Astrocyte (in vitro differentiated cells and primary cell): Measurements from ENCODE around the gene OSBPL5. TPM values are rescaled to one million over a fixed set of nuclear protein-coding genes. Genes with fewer than 3 reads are reported as not detected.

ENCODE experiments used
- DNase-seq: peaks from one replicate; pipeline ENCODE4 v3.0.0-alpha.2; 2010; ENCODE audit warnings: low read depth
- FAIRE-seq: peaks from 2 replicates; lab custom pipeline; 2011; peaks lifted over from hg19 to GRCh38; lab: Jason Lieb, UNC
- H2AFZ ChIP-seq: 2 replicates; pipeline ENCODE4 v1.6.0; 2012; ENCODE audit warnings: low read depth, low read length, inconsistent platforms
- H3K27ac ChIP-seq: 2 replicates; pipeline ENCODE4 v1.5.1; 2011; ENCODE audit warnings: low read depth, low read length, inconsistent platforms
- H3K27me3 ChIP-seq: 2 replicates; pipeline ENCODE4 v1.6.0; 2011; ENCODE audit warnings: low read length, inconsistent platforms; ENCODE audit not compliant: insufficient read depth
- H3K36me3 ChIP-seq: 2 replicates; pipeline ENCODE4 v1.5.1; 2011; ENCODE audit warnings: low read length, inconsistent platforms; ENCODE audit not compliant: insufficient read depth
- H3K4me1 ChIP-seq: 2 replicates; pipeline ENCODE4 v1.5.1; 2011; ENCODE audit warnings: low read length, inconsistent platforms; ENCODE audit not compliant: insufficient read depth
- H3K4me2 ChIP-seq: 2 replicates; pipeline ENCODE4 v1.6.0; 2012; ENCODE audit warnings: low read length, inconsistent platforms
- H3K4me3 ChIP-seq: 2 replicates; pipeline ENCODE4 v1.5.1; 2011; ENCODE audit warnings: low read depth, mild to moderate bottlenecking, low read length, inconsistent platforms; ENCODE audit not compliant: insufficient read depth
- H3K79me2 ChIP-seq: 2 replicates; pipeline ENCODE4 v1.6.0; 2012; ENCODE audit warnings: mild to moderate bottlenecking, low read length, inconsistent platforms; ENCODE audit not compliant: insufficient read depth
- H3K9ac ChIP-seq: 2 replicates; pipeline ENCODE4 v1.6.0; 2012; ENCODE audit warnings: mild to moderate bottlenecking, low read length, inconsistent platforms
- H3K9me3 ChIP-seq: 2 replicates; pipeline ENCODE4 v1.5.1; 2012; ENCODE audit warnings: low read depth, mild to moderate bottlenecking, low read length, inconsistent platforms; ENCODE audit not compliant: insufficient read depth
- H4K20me1 ChIP-seq: 2 replicates; pipeline ENCODE4 v1.6.0; 2012; ENCODE audit warnings: low read length, inconsistent platforms; ENCODE audit not compliant: insufficient read depth
- H3K27ac Mint-ChIP-seq: one replicate; pipeline ENCODE4 v1.8.0; 2021; ENCODE audit warnings: mild to moderate bottlenecking, mixed read lengths; ENCODE audit not compliant: unreplicated experiment
- H3K27me3 Mint-ChIP-seq: one replicate; pipeline ENCODE4 v1.8.0; 2021; ENCODE audit warnings: low read depth, mixed read lengths; ENCODE audit not compliant: unreplicated experiment
- H3K36me3 Mint-ChIP-seq: one replicate; pipeline ENCODE4 v1.8.0; 2021; ENCODE audit warnings: low read depth, mixed read lengths; ENCODE audit not compliant: unreplicated experiment
- H3K4me1 Mint-ChIP-seq: one replicate; pipeline ENCODE4 v1.8.0; 2021; ENCODE audit warnings: low read depth, mixed read lengths; ENCODE audit not compliant: unreplicated experiment
- H3K4me3 Mint-ChIP-seq: one replicate; pipeline ENCODE4 v1.8.0; 2021; ENCODE audit warnings: mild to moderate bottlenecking, moderate library complexity, mixed read lengths; ENCODE audit not compliant: unreplicated experiment
- H3K9me3 Mint-ChIP-seq: one replicate; pipeline ENCODE4 v1.8.0; 2021; ENCODE audit warnings: mild to moderate bottlenecking, mixed read lengths; ENCODE audit not compliant: unreplicated experiment
- CTCF ChIP-seq: IDR thresholded peaks from 2 replicates; pipeline ENCODE4 v1.5.1; 2011; ENCODE audit warnings: low read depth, mild to moderate bottlenecking, inconsistent platforms, low read length, moderate library complexity; ENCODE audit not compliant: insufficient read depth
- EZH2 ChIP-seq: IDR thresholded peaks from 2 replicates; pipeline ENCODE4 v1.6.1; 2012; ENCODE audit warnings: mild to moderate bottlenecking, low read length, inconsistent platforms; ENCODE audit not compliant: insufficient read depth
- total RNA-seq: library from RNA; stranded (reverse); gene quantifications from 2 replicates; pipeline ENCODE4 v1.2.1, GENCODE V29; 2021

Gene OSBPL5
- total RNA-seq, 1 donor from 2014 or later = 29.0 TPM

GRCh38 chr11:3083321-3083720 is 81.8 kb downstream of the OSBPL5 start:
- H3K36me3 Mint-ChIP-seq = no peaks in the 10 kb centered on the region
- TF ChIP-seq CTCF (no peak), EZH2 (no peak)
- H3K27ac ChIP-seq = no peak overlapping the region
- H3K27me3 Mint-ChIP-seq = peaks cover 23% of the 10 kb centered on the region
- no peaks in the 10 kb centered on the region for H3K79me2 ChIP-seq
- H2AFZ ChIP-seq = no peak overlapping the region
- H3K4me1 ChIP-seq = peaks cover 2% of the 10 kb centered on the region
- H3K9ac ChIP-seq = no peak overlapping the region
- no peak overlapping the region for H3K4me3 Mint-ChIP-seq
- H3K4me1 Mint-ChIP-seq = peaks cover 3% of the 10 kb centered on the region
- H4K20me1 ChIP-seq = no peaks in the 10 kb centered on the region
- no peak overlapping the region for H3K4me3 ChIP-seq
- no peak overlapping the region for H3K27ac Mint-ChIP-seq
- FAIRE-seq (no peak), DNase-seq (no peak)
- H3K9me3 Mint-ChIP-seq = no peaks in the 10 kb centered on the region
- H3K9me3 ChIP-seq = no peaks in the 10 kb centered on the region
- H3K4me2 ChIP-seq = no peak overlapping the region
- no peaks in the 10 kb centered on the region for H3K36me3 ChIP-seq
- H3K27me3 ChIP-seq = peaks cover 2% of the 10 kb centered on the region

GRCh38 chr11:3081386-3081751 is 83.7 kb downstream of the OSBPL5 start:
- Mint-ChIP-seq H3K4me3 (no peak overlapping the region), H3K9me3 (no peaks in the 10 kb centered on the region), H3K36me3 (no peaks in the 10 kb centered on the region), H3K27me3 (peaks cover 23% of the 10 kb centered on the region), H3K4me1 (peaks cover 6% of the 10 kb centered on the region), H3K27ac (no peak overlapping the region)
- Histone ChIP-seq H2AFZ (no peak overlapping the region), H3K4me2 (no peak overlapping the region), H3K79me2 (no peaks in the 10 kb centered on the region), H4K20me1 (no peaks in the 10 kb centered on the region), H3K36me3 (no peaks in the 10 kb centered on the region), H3K27me3 (peaks cover 2% of the 10 kb centered on the region), H3K9ac (no peak overlapping the region), H3K4me1 (no peaks in the 10 kb centered on the region), H3K9me3 (no peaks in the 10 kb centered on the region), H3K27ac (no peak overlapping the region), H3K4me3 (no peak overlapping the region)
- DNase-seq = no peak
- TF ChIP-seq CTCF (no peak), EZH2 (no peak)
- no peak for FAIRE-seq

- DNase-seq (no peak), FAIRE-seq (no peak)
- Histone ChIP-seq H3K79me2 (no peaks in the 10 kb centered on the region), H2AFZ (no peak overlapping the region), H3K4me1 (no peaks in the 10 kb centered on the region), H4K20me1 (no peaks in the 10 kb centered on the region), H3K36me3 (no peaks in the 10 kb centered on the region), H3K9me3 (no peaks in the 10 kb centered on the region), H3K4me2 (no peak overlapping the region), H3K4me3 (no peak overlapping the region), H3K9ac (no peak overlapping the region), H3K27ac (no peak overlapping the region), H3K27me3 (peaks cover 2% of the 10 kb centered on the region)
- H3K27me3 Mint-ChIP-seq = peaks cover 23% of the 10 kb centered on the region
- peak overlapping the region; percentile 9 for H3K27ac Mint-ChIP-seq
- H3K9me3 Mint-ChIP-seq = no peaks in the 10 kb centered on the region
- H3K36me3 Mint-ChIP-seq = no peaks in the 10 kb centered on the region
- peaks cover 6% of the 10 kb centered on the region for H3K4me1 Mint-ChIP-seq
- H3K4me3 Mint-ChIP-seq = no peak overlapping the region
- TF ChIP-seq EZH2 (no peak), CTCF (no peak)
Observed at GRCh38 chr11:3080733-3081385, 84.3 kb downstream of the OSBPL5 start.
